GM23248 (cell line): Measurements from ENCODE around the gene RFTN1. TPM values are rescaled to one million over a fixed set of nuclear protein-coding genes. Genes with fewer than 3 reads are reported as not detected.

ENCODE experiments used
- DNase-seq: peaks from one replicate; pipeline ENCODE4 v3.0.0-alpha.2; 2015
- H2AFZ ChIP-seq: fragments of 200-600 bp; sonication (generic); 2 replicates; pipeline ENCODE4 v1.6.1; 2016; ENCODE audit warnings: antibody characterized with exemption
- H3F3A ChIP-seq: fragments of 200-600 bp; sonication (generic); 2 replicates; pipeline ENCODE4 v1.6.1; 2016; ENCODE audit warnings: mild to moderate bottlenecking, antibody characterized with exemption, mixed run types; ENCODE audit not compliant: insufficient read depth
- H3K27ac ChIP-seq: fragments of 200-600 bp; sonication (generic); 2 replicates; pipeline ENCODE4 v1.5.1; 2016; ENCODE audit warnings: mild to moderate bottlenecking
- H3K27me3 ChIP-seq: fragments of 200-600 bp; sonication (generic); replicated peaks from 2 replicates; pipeline ENCODE4 v1.6.1; 2016; ENCODE audit warnings: mild to moderate bottlenecking; ENCODE audit not compliant: insufficient read depth
- H3K36me3 ChIP-seq: fragments of 200-600 bp; sonication (generic); 2 replicates; pipeline ENCODE4 v1.6.1; 2016; ENCODE audit warnings: low read depth, mild to moderate bottlenecking
- H3K4me1 ChIP-seq: fragments of 200-600 bp; sonication (generic); 2 replicates; pipeline ENCODE4 v1.6.1; 2016; ENCODE audit warnings: mild to moderate bottlenecking; ENCODE audit not compliant: insufficient read depth
- H3K4me2 ChIP-seq: fragments of 200-600 bp; sonication (generic); one replicate; pipeline ENCODE4 v1.6.1; 2016; ENCODE audit warnings: mild to moderate bottlenecking; ENCODE audit not compliant: unreplicated experiment
- H3K4me3 ChIP-seq: fragments of 200-600 bp; sonication (generic); 2 replicates; pipeline ENCODE4 v1.5.1; 2016; ENCODE audit warnings: mild to moderate bottlenecking
- H3K79me2 ChIP-seq: fragments of 200-600 bp; sonication (generic); 2 replicates; pipeline ENCODE4 v1.6.1; 2016; ENCODE audit warnings: mild to moderate bottlenecking; ENCODE audit not compliant: insufficient read depth
- H3K9ac ChIP-seq: fragments of 200-600 bp; sonication (generic); 2 replicates; pipeline ENCODE4 v1.6.1; 2016; ENCODE audit warnings: mild to moderate bottlenecking
- H3K9me2 ChIP-seq: fragments of 200-600 bp; sonication (generic); 2 replicates; pipeline ENCODE4 v1.6.1; 2016; ENCODE audit warnings: mixed run types, mild to moderate bottlenecking, moderate library complexity; ENCODE audit not compliant: insufficient read depth
- H3K9me3 ChIP-seq: fragments of 200-600 bp; sonication (generic); one replicate; pipeline ENCODE4 v1.6.1; 2017; ENCODE audit warnings: low read depth
- H4K20me1 ChIP-seq: fragments of 200-600 bp; sonication (generic); 2 replicates; pipeline ENCODE4 v1.6.0; 2016; ENCODE audit not compliant: insufficient read depth
- EZH2 ChIP-seq: fragments of 200-600 bp; sonication (generic); IDR thresholded peaks from 2 replicates; pipeline ENCODE4 v1.6.1; 2018; ENCODE audit warnings: antibody characterized with exemption, mild to moderate bottlenecking; ENCODE audit not compliant: insufficient read depth, poor library complexity, severe bottlenecking
- EZH2phosphoT487 ChIP-seq: fragments of 200-600 bp; sonication (generic); IDR thresholded peaks from 2 replicates; pipeline ENCODE4 v1.6.1; 2018; ENCODE audit warnings: antibody characterized with exemption, moderate library complexity, mild to moderate bottlenecking, low read depth; ENCODE audit not compliant: insufficient read depth
- WGBS, 2 experiments: methylation state at CpG; one replicate each; pipeline ENCODE4 v1.1.6; 2015 to 2017; ENCODE audit warnings: low lambda C conversion rate in 2 of 2, low coverage in 1 of 2; ENCODE audit errors: missing lambda C conversion rate in 2 of 2; 5-methylcytosine and 5-hydroxymethylcytosine counted together
- in situ Hi-C: fragments of 300-500 bp; cut with MboI; formaldehyde crosslinking; loops from 2 replicates; pipeline ENCODE4 v1.15.0; 2020
- polyA plus RNA-seq: library from polyadenylated mRNA; unstranded; fragments of >200 nt; fragmentation: Nextera tagmentation; extraction: Ambion mirVana; gene quantifications from 2 replicates; pipeline ENCODE4 v1.2.1, GENCODE V29; 2016
- total RNA-seq: library from RNA; depleted of rRNA; stranded (reverse); fragments of >200 nt; shearing (Covaris generic); gene quantifications from 2 replicates; pipeline ENCODE4 v1.2.3, GENCODE V29; 2014; rRNA removed

RFTN1 gene
- total and polyA plus RNA-seq, 2 experiments from 2014 or later: 43.1 to 77.7 TPM

DNA sequence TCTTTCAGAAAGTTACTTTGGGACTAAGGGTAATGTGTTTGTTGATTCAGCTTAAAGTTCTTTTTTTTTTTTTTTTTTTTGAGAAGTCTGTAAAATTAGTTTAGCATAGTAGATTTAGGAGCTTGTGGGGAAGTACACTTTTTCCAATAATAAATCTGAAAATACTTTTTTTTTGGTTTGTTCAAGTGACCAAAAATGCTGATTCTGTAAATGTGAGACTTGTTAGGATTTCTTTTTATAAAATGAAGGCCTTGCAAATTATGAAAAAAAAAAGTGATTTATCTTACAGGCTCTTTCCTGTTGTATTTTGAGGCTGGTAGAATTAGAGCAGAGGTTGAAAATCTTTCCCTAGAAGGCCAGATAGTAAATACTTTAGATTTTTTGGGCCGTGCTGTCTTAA, 240.9 kb downstream of the RFTN1 start:
- DNase-seq: no peak
- H3K4me1 ChIP-seq: peaks cover 8% of the 10 kb centered on the region; the same call in 1 of the 2 replicates
- H3K27me3 ChIP-seq: no peaks in the 10 kb centered on the region
- no peak overlapping the region for H3K4me2 ChIP-seq
- no peak overlapping the region for H3K4me3 ChIP-seq
- TF ChIP-seq EZH2phosphoT487 (no peak), EZH2 (no peak)
- no peak overlapping the region for H3K27ac ChIP-seq
- in situ Hi-C loops: loop anchor here (10.0 kb wide), 1 partner anchor 272 kb away; no protein-coding TSS in a partner anchor
- H3F3A ChIP-seq: no peaks in the 10 kb centered on the region
- H3K9me3 ChIP-seq: no peaks in the 10 kb centered on the region
- H3K9ac ChIP-seq: no peak overlapping the region
- H4K20me1 ChIP-seq: no peaks in the 10 kb centered on the region
- H3K79me2 ChIP-seq: peaks cover 12% of the 10 kb centered on the region
- no peaks in the 10 kb centered on the region for H3K9me2 ChIP-seq
- WGBS, 2 experiments: 95 to 97% methylated on average over 1 of the region's 1 CpG
- 0 out of 2 replicates have a peak, but pooled peaks cover 12% of the 10 kb centered on the region for H3K36me3 ChIP-seq
- no peak overlapping the region for H2AFZ ChIP-seq

DNA sequence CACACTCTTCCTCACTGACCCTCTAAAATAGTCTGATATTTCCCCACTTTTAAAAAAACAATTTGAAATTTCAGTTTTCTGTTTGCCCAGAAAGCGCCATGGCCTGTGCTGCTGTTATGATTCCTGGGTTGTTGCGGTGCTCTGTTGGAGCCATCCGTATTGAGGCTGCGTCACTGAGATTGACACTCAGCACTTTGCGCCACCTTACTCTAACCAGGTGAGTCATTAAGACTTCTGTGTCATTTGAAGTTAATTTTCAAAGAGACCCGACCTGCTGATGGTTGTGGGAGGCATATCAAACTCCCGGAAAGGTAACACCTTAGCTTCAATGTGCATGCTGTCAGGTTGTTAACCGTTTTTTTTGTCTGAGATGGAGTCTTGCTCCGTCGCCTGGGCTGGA, 242.6 kb downstream of the RFTN1 start:
- Histone ChIP-seq H3K27ac (no peak overlapping the region), H3K4me3 (no peak overlapping the region), H3K4me2 (no peak overlapping the region), H2AFZ (no peak overlapping the region), H3K79me2 (peaks cover 30% of the 10 kb centered on the region), H4K20me1 (no peaks in the 10 kb centered on the region), H3K27me3 (no peaks in the 10 kb centered on the region), H3K9ac (no peak overlapping the region), H3K9me3 (no peaks in the 10 kb centered on the region), H3K36me3 (0 out of 2 replicates have a peak, but pooled peaks cover 12% of the 10 kb centered on the region), H3F3A (no peaks in the 10 kb centered on the region), H3K9me2 (no peaks in the 10 kb centered on the region), H3K4me1 (peaks cover 16% of the 10 kb centered on the region)
- TF ChIP-seq EZH2phosphoT487: no peak
- no peak for TF ChIP-seq EZH2
- in situ Hi-C loops: loop anchor here (10.0 kb wide), 1 partner anchor 274 kb away; no protein-coding TSS in a partner anchor
- DNase-seq: no peak
- 89 to 90% methylated on average over 10 of the region's 10 CpGs for WGBS, 2 experiments

DNA sequence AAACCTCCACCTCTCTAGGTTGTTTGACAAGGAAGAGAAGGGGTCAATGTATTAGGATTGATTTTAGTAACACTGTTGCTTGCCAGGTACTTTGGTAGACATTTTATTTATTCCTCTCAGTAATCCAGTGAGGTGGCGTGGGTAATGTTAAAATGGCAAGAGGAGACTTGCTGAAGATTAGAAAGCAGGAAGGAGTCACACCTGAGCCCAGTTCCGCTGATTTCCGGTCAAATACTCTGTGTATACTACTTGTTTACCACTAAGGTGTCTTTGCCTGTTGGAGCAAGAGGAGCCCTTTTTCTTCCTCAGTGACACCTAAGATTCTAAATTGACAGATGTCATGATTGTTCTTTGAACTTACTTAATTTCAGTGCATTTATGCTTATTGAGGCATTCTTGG, 246.8 kb downstream of the RFTN1 start:
- DNase-seq: no peak
- no peaks in the 10 kb centered on the region for H3K9me2 ChIP-seq
- H3K27ac ChIP-seq: no peak overlapping the region
- 86% methylated on average over 3 of the region's 3 CpGs for WGBS, 2 experiments
- H3K36me3 ChIP-seq: 0 out of 2 replicates have a peak, but pooled peaks cover 3% of the 10 kb centered on the region
- H3K9ac ChIP-seq: peak overlapping the region; percentile 99; the same call in 1 of the 2 replicates
- in situ Hi-C loops: no loop called here
- H3K9me3 ChIP-seq: no peaks in the 10 kb centered on the region
- TF ChIP-seq EZH2 (no peak), EZH2phosphoT487 (no peak)
- 0 out of 2 replicates have a peak overlapping the region, but pooled peaks have one; percentile 89 for H3K4me3 ChIP-seq
- H2AFZ ChIP-seq: no peak overlapping the region
- H3K79me2 ChIP-seq: peaks cover 65% of the 10 kb centered on the region
- peaks cover 31% of the 10 kb centered on the region for H3K4me1 ChIP-seq
- H3K4me2 ChIP-seq: no peak overlapping the region
- no peaks in the 10 kb centered on the region for H3K27me3 ChIP-seq
- H4K20me1 ChIP-seq: no peaks in the 10 kb centered on the region
- no peaks in the 10 kb centered on the region for H3F3A ChIP-seq

Other genes with a start within 250 kb of the RFTN1 start
- 27.1 and 27.3 TPM in 2 replicates for gene DPH3, start 248.8 kb downstream of the RFTN1 start, total RNA-seq
- gene DPH3, start 248.8 kb downstream of the RFTN1 start, polyA plus RNA-seq: 46.1 and 51.3 TPM in 2 replicates
- 3.4 and 10.8 TPM in 2 replicates for gene OXNAD1, start 248.5 kb downstream of the RFTN1 start, total RNA-seq
- gene OXNAD1, start 248.5 kb downstream of the RFTN1 start, polyA plus RNA-seq: 9.8 and 10.2 TPM in 2 replicates
- gene DAZL, start 91.7 kb upstream of the RFTN1 start, total RNA-seq: not detected in 2 replicates
- gene DAZL, start 91.7 kb upstream of the RFTN1 start, polyA plus RNA-seq: not detected in 2 replicates